Liver (tissue), 9 donors: ENCODE results near the gene ARMC5. TPM values are rescaled to one million over a fixed set of nuclear protein-coding genes. Genes with fewer than 3 reads are reported as not detected.

Experiments
- DNase-seq: peaks from one replicate; pipeline ENCODE4 v3.0.0-alpha.2; 2017; ENCODE audit warnings: low spot score
- H3K27ac ChIP-seq, 2 donors: one replicate each; pipeline ENCODE4 v1.7.0; 2013; ENCODE audit warnings: inconsistent platforms in 2 of 2, low read length in 2 of 2, control low read depth in 1 of 2, low read depth in 1 of 2, mild to moderate bottlenecking in 1 of 2
- H3K27me3 ChIP-seq, 4 donors: one replicate each; pipeline versions ENCODE4 v1.6.1 to v1.7.0; 2013; ENCODE audit warnings: low read length in 3 of 4, inconsistent platforms in 1 of 4, mild to moderate bottlenecking in 1 of 4, moderate library complexity in 1 of 4; ENCODE audit not compliant: control insufficient read depth in 4 of 4, insufficient read depth in 4 of 4
- H3K36me3 ChIP-seq, 4 donors: one replicate each; pipeline versions ENCODE4 v1.6.1 to v1.7.0; 2013; ENCODE audit warnings: low read length in 3 of 4, mild to moderate bottlenecking in 3 of 4, low read depth in 1 of 4, moderate library complexity in 1 of 4; ENCODE audit not compliant: control insufficient read depth in 4 of 4, insufficient read depth in 3 of 4
- H3K4me1 ChIP-seq, 4 donors: one replicate each; pipeline versions ENCODE4 v1.6.1 to v1.7.0; 2013; ENCODE audit warnings: low read length in 3 of 4, mild to moderate bottlenecking in 3 of 4, moderate library complexity in 1 of 4; ENCODE audit not compliant: control insufficient read depth in 4 of 4, insufficient read depth in 4 of 4
- H3K4me3 ChIP-seq, 3 donors: one replicate each; pipeline versions ENCODE4 v1.6.1 to v1.7.0; 2013; ENCODE audit warnings: low read length in 3 of 3, control low read depth in 1 of 3, low read depth in 1 of 3, mild to moderate bottlenecking in 1 of 3
- H3K9ac ChIP-seq, 2 donors: one replicate each; pipeline ENCODE4 v1.7.0; 2013; ENCODE audit warnings: low read length in 2 of 2, mild to moderate bottlenecking in 2 of 2, moderate library complexity in 2 of 2, control low read depth in 1 of 2, low read depth in 1 of 2
- H3K9me3 ChIP-seq, 4 donors: one replicate each; pipeline versions ENCODE4 v1.6.1 to v1.7.0; 2013; ENCODE audit warnings: low read length in 3 of 4; ENCODE audit not compliant: control insufficient read depth in 4 of 4
- ATF3 ChIP-seq: IDR thresholded peaks from 2 replicates; pipeline ENCODE4 v1.6.1; 2016; ENCODE audit warnings: antibody characterized with exemption
- CTCF ChIP-seq: fragments of 150-350 bp; IDR thresholded peaks from 2 replicates; pipeline ENCODE4 v1.5.1; 2017; ENCODE audit warnings: improper control_type of control experiment, low read depth, low read length; ENCODE audit not compliant: missing input control
- EGR1 ChIP-seq, 2 donors: IDR thresholded peaks; 2 replicates each; pipeline ENCODE4 v1.6.1; 2016 to 2018; ENCODE audit warnings: antibody characterized with exemption in 2 of 2, low read depth in 2 of 2
- FOXA1 ChIP-seq: IDR thresholded peaks from 2 replicates; pipeline ENCODE4 v1.6.1; 2016; ENCODE audit warnings: antibody characterized with exemption
- FOXA2 ChIP-seq: IDR thresholded peaks from 2 replicates; pipeline ENCODE4 v1.6.1; 2016; ENCODE audit warnings: antibody characterized with exemption
- GABPA ChIP-seq, 2 donors: IDR thresholded peaks in 1 of 2; conservative IDR thresholded peaks in 1 of 2; 2 replicates each; pipeline ENCODE4 v1.6.1; 2016; ENCODE audit warnings: antibody characterized with exemption in 2 of 2, mild to moderate bottlenecking in 1 of 2, moderate library complexity in 1 of 2
- HNF4G ChIP-seq: IDR thresholded peaks from 2 replicates; pipeline ENCODE4 v1.6.1; 2016; ENCODE audit warnings: antibody characterized with exemption
- JUND ChIP-seq, 2 donors: IDR thresholded peaks; 2 replicates each; pipeline ENCODE4 v1.6.1; 2016; ENCODE audit warnings: antibody characterized with exemption in 2 of 2
- MAX ChIP-seq: IDR thresholded peaks from 2 replicates; pipeline ENCODE4 v1.6.1; 2016; ENCODE audit warnings: antibody characterized with exemption
- NR2F2 ChIP-seq: IDR thresholded peaks from 2 replicates; pipeline ENCODE4 v1.6.1; 2016; ENCODE audit warnings: antibody characterized with exemption
- SP1 ChIP-seq: IDR thresholded peaks from 2 replicates; pipeline ENCODE4 v1.6.1; 2018; ENCODE audit warnings: antibody characterized with exemption, mild to moderate bottlenecking
- TAF1 ChIP-seq: conservative IDR thresholded peaks from 2 replicates; pipeline ENCODE4 v1.6.1; 2016; ENCODE audit warnings: antibody characterized with exemption, mild to moderate bottlenecking
- YY1 ChIP-seq: IDR thresholded peaks from 2 replicates; pipeline ENCODE4 v1.6.1; 2016; ENCODE audit warnings: antibody characterized with exemption, mild to moderate bottlenecking
- ZBTB33 ChIP-seq: IDR thresholded peaks from 2 replicates; pipeline ENCODE4 v1.6.1; 2016; ENCODE audit warnings: antibody characterized with exemption
- WGBS: extraction: QIAGEN DNeasy Blood & Tissue Kit; methylation state at CpG from one replicate; pipeline ENCODE4 v1.1.7; 2013; 5-methylcytosine and 5-hydroxymethylcytosine counted together
- polyA plus RNA-seq, 2 donors: library from polyadenylated mRNA; stranded (reverse) in 1 of 2; unstranded in 1 of 2; fragments of 200-250 nt in 1 of 2; fragments of >200 nt in 1 of 2; fragmentation: Nextera tagmentation in 1 of 2; extraction: Ambion mirVana in 1 of 2; gene quantifications; one replicate each; pipeline versions ENCODE4 v1.2.1 to v1.2.3, GENCODE V29; 2013 to 2015
- total RNA-seq, 2 donors: library from RNA; depleted of rRNA; stranded (reverse); fragments of >200 nt; gene quantifications; one replicate each; pipeline ENCODE4 v1.2.3, GENCODE V29; 2014
- donor health status: healthy.
- donor health status: healthy.
- donor health status: healthy.
- donor health status: healthy.
- donor health status: healthy.

The ARMC5 gene
- total and polyA plus RNA-seq, 4 donors, result 5.4 to 13.3 (median 11.4) TPM

- H3K27me3 ChIP-seq, result no peaks in the 10 kb centered on the region
- H3K4me1 ChIP-seq, result no peaks in the 10 kb centered on the region
- H3K36me3 ChIP-seq, result no peaks in the 10 kb centered on the region
- no peak overlapping the region for H3K4me3 ChIP-seq
- 83% methylated on average over 9 of the region's 9 CpGs for WGBS
- DNase-seq, result no peak
- no peaks in the 10 kb centered on the region for H3K9me3 ChIP-seq
- no peak overlapping the region for H3K27ac ChIP-seq
- no peak overlapping the region for H3K9ac ChIP-seq
- TF ChIP-seq ATF3 (no peak), FOXA1 (no peak)
Measured at GRCh38 chr16:31410082-31410481, 49.2 kb upstream of the ARMC5 start.

- DNase-seq, result no peak
Measured at GRCh38 chr16:31411024-31411844, 48.1 kb upstream of the ARMC5 start.

More at GRCh38 chr16:31411024-31411844, 48.1 kb upstream of the ARMC5 start:
- TF ChIP-seq HNF4G (no peak), EGR1 (IDR thresholded peaks at IDR 0.05; ENCODE audit: low read depth in 2 of 2) (no peak), NR2F2 (no peak), JUND (IDR thresholded peaks at IDR 0.05) (no peak), GABPA (IDR thresholded peaks at IDR 0.05 in 1 of 2, conservative IDR thresholded peaks at IDR 0.05 in 1 of 2) (no peak), YY1 (no peak), SP1 (no peak), TAF1 (no peak), ZBTB33 (no peak), FOXA2 (no peak), ATF3 (no peak), MAX (no peak), FOXA1 (no peak), CTCF (no peak)
- WGBS, result 87% methylated on average over 22 of the region's 22 CpGs
- H3K4me1 ChIP-seq, result no peaks in the 10 kb centered on the region
- H3K4me3 ChIP-seq, result no peak overlapping the region
- H3K9me3 ChIP-seq, result no peaks in the 10 kb centered on the region
- H3K36me3 ChIP-seq, result no peaks in the 10 kb centered on the region
- H3K27ac ChIP-seq, result no peak overlapping the region
- H3K27me3 ChIP-seq, result no peaks in the 10 kb centered on the region
- no peak overlapping the region for H3K9ac ChIP-seq
